Endothelial cell of umbilical vein (primary cell): ENCODE measurements around the gene ARHGAP15. TPM values are rescaled to one million over a fixed set of nuclear protein-coding genes. Genes with fewer than 3 reads are reported as not detected.

ENCODE experiments used
- BruUV-seq: library from RNA; stranded (reverse); fragments of 400-500 nt; replicated peaks from 2 replicates; lab custom pipeline; 2021; lab: Mats Ljungman, UMichigan
- CTCF ChIA-PET: fragments of 300-600, 350-600 bp; sonication (Branson Sonifier 250); formaldehyde crosslinking; loops from one replicate; lab custom pipeline; 2021; ENCODE audit warnings: antibody characterized with exemption, inconsistent platforms; lab: Charles Lee
- POLR2A ChIA-PET: fragments of 300-600, 350-600 bp; sonication (Branson Sonifier 250); formaldehyde crosslinking; loops from one replicate; lab custom pipeline; 2021; ENCODE audit warnings: antibody characterized with exemption, inconsistent platforms; lab: Charles Lee
- DNase-seq: peaks from one replicate; pipeline ENCODE4 v3.0.0-alpha.2; 2011; ENCODE audit warnings: low read depth, low spot score
- FAIRE-seq: peaks from 2 replicates; lab custom pipeline; 2011; peaks lifted over from hg19 to GRCh38; lab: Jason Lieb, UNC
- H2AFZ ChIP-seq: 2 replicates; pipeline ENCODE4 v1.6.0; 2012; ENCODE audit warnings: low read depth, low read length, control low read depth, inconsistent platforms
- H3K27ac ChIP-seq: 2 replicates; pipeline ENCODE4 v1.5.1; 2011; ENCODE audit warnings: low read depth, mild to moderate bottlenecking, control low read depth, low read length, moderate library complexity; ENCODE audit not compliant: insufficient read depth
- H3K27me3 ChIP-seq, 2 experiments: 2 replicates each; pipeline versions ENCODE4 v1.6.0 to v1.6.1; 2011; ENCODE audit warnings: low read length in 2 of 2, mixed read lengths in 1 of 2; ENCODE audit not compliant: control insufficient read depth in 2 of 2, insufficient read depth in 2 of 2
- H3K36me3 ChIP-seq, 2 experiments: 2 replicates in 1 of 2; 3 replicates in 1 of 2; pipeline ENCODE4 v1.5.1; 2011; ENCODE audit warnings: low read length in 2 of 2, mild to moderate bottlenecking in 1 of 2, moderate library complexity in 1 of 2; ENCODE audit not compliant: control insufficient read depth in 2 of 2, insufficient read depth in 2 of 2; ENCODE audit errors: extremely low read depth in 1 of 2
- H3K4me1 ChIP-seq: 3 replicates; pipeline ENCODE4 v1.5.1; 2011; ENCODE audit warnings: mild to moderate bottlenecking, low read length; ENCODE audit not compliant: control insufficient read depth, insufficient read depth; ENCODE audit errors: extremely low read depth
- H3K4me2 ChIP-seq: 2 replicates; pipeline ENCODE4 v1.6.1; 2011; ENCODE audit warnings: low read length, control low read depth, mixed read lengths; ENCODE audit not compliant: insufficient read depth
- H3K4me3 ChIP-seq, 3 experiments: fragments of 200-600 bp in 1 of 3; sonication (generic), shearing (Covaris generic) in 1 of 3; replicated peaks in 1 of 3; 2 replicates each; pipeline ENCODE4 v1.5.1; 2011 to 2016; ENCODE audit warnings: control low read depth in 3 of 3, low read length in 3 of 3, mild to moderate bottlenecking in 2 of 3, inconsistent platforms in 1 of 3, low read depth in 1 of 3, moderate library complexity in 1 of 3; ENCODE audit not compliant: insufficient read depth in 1 of 3
- H3K79me2 ChIP-seq: 2 replicates; pipeline ENCODE4 v1.6.0; 2012; ENCODE audit warnings: low read length, inconsistent platforms; ENCODE audit not compliant: control insufficient read depth, insufficient read depth
- H3K9ac ChIP-seq: replicated peaks from 2 replicates; pipeline ENCODE3; 2011; ENCODE audit warnings: low read length, control low read depth; ENCODE audit not compliant: insufficient read depth; ENCODE audit errors: extremely low read depth
- H3K9me1 ChIP-seq: replicated peaks from 3 replicates; pipeline ENCODE4 v1.6.0; 2011; ENCODE audit warnings: mild to moderate bottlenecking, low read length; ENCODE audit not compliant: control insufficient read depth, insufficient read depth; ENCODE audit errors: extremely low read depth
- H3K9me3 ChIP-seq: replicated peaks from 2 replicates; pipeline ENCODE4 v1.5.1; 2012; ENCODE audit warnings: low read length, inconsistent platforms; ENCODE audit not compliant: control insufficient read depth, insufficient read depth
- H4K20me1 ChIP-seq: replicated peaks from 2 replicates; pipeline ENCODE3; 2011; ENCODE audit warnings: mild to moderate bottlenecking, low read length; ENCODE audit not compliant: control insufficient read depth, insufficient read depth; ENCODE audit errors: extremely low read depth
- EZH2 ChIP-seq: IDR thresholded peaks from 2 replicates; pipeline ENCODE4 v1.6.1; 2012; ENCODE audit warnings: borderline replicate concordance, low read depth, mild to moderate bottlenecking, moderate library complexity, low read length, inconsistent platforms; ENCODE audit not compliant: severe bottlenecking
- FOS ChIP-seq: IDR thresholded peaks from 2 replicates; pipeline ENCODE4 v1.6.1; 2011; ENCODE audit warnings: mild to moderate bottlenecking, low read length, moderate library complexity, borderline replicate concordance; ENCODE audit not compliant: insufficient read depth
- GATA2 ChIP-seq: IDR thresholded peaks from 2 replicates; pipeline ENCODE4 v1.7.0; 2011; ENCODE audit warnings: low read depth, mild to moderate bottlenecking, moderate library complexity, mixed read lengths, low read length; ENCODE audit not compliant: insufficient read length, insufficient read depth
- JUN ChIP-seq: IDR thresholded peaks from 2 replicates; pipeline ENCODE4 v1.6.1; 2011; ENCODE audit warnings: borderline replicate concordance, low read depth; ENCODE audit not compliant: insufficient read length, insufficient read depth
- MAX ChIP-seq: IDR thresholded peaks from 2 replicates; pipeline ENCODE4 v1.6.1; 2011; ENCODE audit not compliant: insufficient read depth, insufficient read length
- MYC ChIP-seq: IDR thresholded peaks from one replicate; pipeline ENCODE4 v1.6.1; 2011; ENCODE audit warnings: mild to moderate bottlenecking, low read depth, low read length
- POLR2A ChIP-seq: IDR thresholded peaks from 2 replicates; pipeline ENCODE4 v1.6.1; 2012; ENCODE audit warnings: low read depth, mild to moderate bottlenecking, control low read depth, low read length
- POLR2AphosphoS5 ChIP-seq: IDR thresholded peaks from 2 replicates; pipeline ENCODE4 v1.6.1; 2012; ENCODE audit warnings: low read depth, mild to moderate bottlenecking, control low read depth, low read length, moderate library complexity; ENCODE audit not compliant: insufficient read depth
- dilution Hi-C: fragments of 300-500 bp; cut with MboI; formaldehyde crosslinking; loops from one replicate; pipeline ENCODE4 v1.15.0; 2019; ENCODE audit warnings: low sequenced_read_pairs; ENCODE audit not compliant: extremely low pct_ligation_motif_present
- intact Hi-C: fragments of 100-400 bp; cut with micrococcal nuclease; formaldehyde crosslinking; loops from one replicate; pipeline ENCODE4 v1.10.0; 2022
- polyA plus RNA-seq, 4 experiments: library from polyadenylated mRNA; depleted of rRNA in 3 of 4; stranded (reverse) in 3 of 4; unstranded in 1 of 4; fragments of >200 nt; gene quantifications; 2 replicates each; pipeline versions ENCODE4 v1.2.1 to v1.2.3, GENCODE V29; 2011 to 2012; ENCODE audit warnings: missing spikeins in 1 of 4
- total RNA-seq: library from RNA; stranded (reverse); gene quantifications from 2 replicates; pipeline ENCODE4 v1.2.3, GENCODE V29; 2021

Gene ARHGAP15
- total and polyA plus RNA-seq, 2 donors (not counting 3 experiments of a cell fraction or from before 2014, with no cell fraction given), result not detected

DNA sequence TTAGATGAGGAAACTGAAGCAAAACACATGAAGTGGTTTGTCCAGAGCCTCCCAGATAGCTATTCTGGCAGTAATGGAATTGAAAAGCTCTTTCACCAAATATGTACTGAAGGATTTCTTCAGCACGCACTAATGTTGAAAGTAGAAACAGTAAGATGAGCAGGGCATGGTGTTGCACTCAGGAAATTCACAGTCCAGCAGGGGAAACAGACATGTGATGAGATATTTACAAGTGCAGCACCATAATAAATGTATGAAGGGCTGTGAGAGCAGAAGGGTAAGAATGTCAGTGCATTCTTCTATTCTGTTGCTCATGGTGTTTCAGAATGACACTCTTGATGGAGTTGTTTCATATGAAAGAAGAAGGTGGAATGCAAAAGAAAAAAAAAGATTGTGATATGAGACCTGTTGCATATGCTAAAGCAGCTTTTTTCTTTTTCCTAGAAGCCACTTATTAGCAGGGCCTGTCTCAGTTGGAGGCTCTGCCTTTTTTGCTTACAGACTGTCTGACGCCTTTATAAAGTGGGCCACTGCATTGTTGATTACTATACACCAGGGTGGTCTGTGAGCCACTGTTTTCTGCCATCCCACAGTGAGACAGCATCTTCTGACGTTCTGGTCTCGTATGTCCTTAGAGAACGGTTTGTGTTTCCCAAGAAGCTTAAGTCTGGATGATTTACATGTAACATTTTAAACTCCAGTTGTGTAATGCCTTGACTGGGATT is 516.9 kb downstream of the ARHGAP15 start:
- POLR2A ChIA-PET, result no interaction called here
- no peaks in the 10 kb centered on the region for H3K9me3 ChIP-seq
- CTCF ChIA-PET, result no interaction called here
- no peak for TF ChIP-seq POLR2AphosphoS5
- no peak for TF ChIP-seq POLR2A
- no peak for TF ChIP-seq JUN
- TF ChIP-seq FOS, result no peak
- dilution Hi-C loops (no loop called here), intact Hi-C loops (no loop called here)
- DNase-seq (no peak), FAIRE-seq (no peak)
- no peaks in the 10 kb centered on the region for H3K27me3 ChIP-seq
- no peak overlapping the region for H2AFZ ChIP-seq
- H3K27ac ChIP-seq, result no peak overlapping the region
- BruUV-seq, result no TSS peak
- H3K4me1 ChIP-seq, result no peaks in the 10 kb centered on the region
- no peaks in the 10 kb centered on the region for H3K9me1 ChIP-seq
- H3K9ac ChIP-seq, result no peak overlapping the region
- H3K79me2 ChIP-seq, result no peaks in the 10 kb centered on the region
- no peaks in the 10 kb centered on the region for H4K20me1 ChIP-seq
- H3K36me3 ChIP-seq, result no peaks in the 10 kb centered on the region
- H3K4me2 ChIP-seq, result no peak overlapping the region
- H3K4me3 ChIP-seq, result no peak overlapping the region

DNA sequence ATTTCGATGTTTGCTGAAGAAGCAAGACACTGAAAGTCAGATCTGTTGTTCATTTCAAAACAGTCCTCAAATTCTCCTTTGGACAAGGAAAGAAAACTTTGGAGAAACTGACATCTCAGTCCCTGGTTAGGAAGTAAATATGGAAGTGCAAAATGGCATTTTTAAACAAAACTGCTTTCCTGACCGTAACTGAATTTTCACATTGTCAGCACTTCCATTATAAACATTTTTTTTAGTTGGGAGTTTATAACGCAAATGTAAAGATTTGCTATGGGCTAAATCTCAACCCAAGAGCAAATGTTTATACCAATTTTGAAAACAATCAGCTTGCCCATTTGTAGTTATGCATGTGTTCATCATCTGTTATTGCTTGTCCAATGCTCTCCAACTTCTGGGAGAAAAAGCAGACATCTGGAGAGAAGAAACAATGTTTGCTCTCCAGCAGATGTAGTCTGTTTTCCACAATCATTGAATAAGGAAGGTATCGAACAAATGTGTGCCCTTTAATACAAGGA is 520.1 kb downstream of the ARHGAP15 start:
- no TSS peak for BruUV-seq
- no peaks in the 10 kb centered on the region for H3K9me3 ChIP-seq
- POLR2A ChIA-PET, result no interaction called here

More for the DNA sequence above, 520.1 kb downstream of the ARHGAP15 start:
- TF ChIP-seq MYC (no peak), JUN (no peak), MAX (no peak), POLR2AphosphoS5 (no peak), FOS (no peak), GATA2 (no peak), EZH2 (no peak), POLR2A (no peak)
- DNase-seq, result no peak
- Histone ChIP-seq H3K4me1 (no peaks in the 10 kb centered on the region), H3K36me3 (no peaks in the 10 kb centered on the region), H3K27ac (no peak overlapping the region), H3K27me3 (no peaks in the 10 kb centered on the region), H3K4me2 (no peak overlapping the region), H2AFZ (no peak overlapping the region), H4K20me1 (no peaks in the 10 kb centered on the region), H3K9ac (no peak overlapping the region), H3K4me3 (no peak overlapping the region), H3K79me2 (no peaks in the 10 kb centered on the region), H3K9me1 (no peaks in the 10 kb centered on the region)
- FAIRE-seq, result no peak
- intact Hi-C loops (no loop called here), dilution Hi-C loops (no loop called here)
- CTCF ChIA-PET, result no interaction called here
